ENCODE measurements around the gene ATL3.

DNA sequence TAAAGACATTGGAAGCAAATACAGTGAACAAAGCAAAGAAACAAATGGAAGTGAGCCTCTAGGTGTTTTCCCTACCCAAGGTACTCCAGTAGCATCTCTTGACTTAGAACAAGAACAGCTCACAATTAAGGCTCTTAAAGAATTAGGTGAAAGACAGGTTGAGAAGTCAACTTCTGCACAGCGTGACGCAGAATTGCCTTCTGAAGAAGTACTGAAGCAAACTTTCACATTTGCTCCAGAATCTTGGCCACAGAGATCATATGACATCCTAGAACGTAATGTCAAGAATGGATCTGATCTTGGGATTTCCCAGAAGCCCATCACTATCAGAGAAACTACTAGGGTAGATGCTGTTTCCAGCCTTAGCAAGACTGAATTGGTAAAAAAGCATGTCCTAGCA lies 49.4 kb upstream of the ATL3 start:
- TF ChIP-seq CTCF (conservative IDR thresholded peaks at IDR 0.05 in 1 of 2, IDR thresholded peaks at IDR 0.05 in 1 of 2; ENCODE audit: low read depth in 1 of 2, low read length in 2 of 2), result no peak
- TF ChIP-seq EZH2 (IDR thresholded peaks at IDR 0.05; ENCODE audit: low read length, missing control alignments), result no peak
